Measurements from ENCODE around the gene MRAP. TPM values are rescaled to one million over a fixed set of nuclear protein-coding genes. Genes with fewer than 3 reads are reported as not detected.

Gene MRAP
- total RNA-seq, 1 experiment from 2014 or later: not detected

DNA sequence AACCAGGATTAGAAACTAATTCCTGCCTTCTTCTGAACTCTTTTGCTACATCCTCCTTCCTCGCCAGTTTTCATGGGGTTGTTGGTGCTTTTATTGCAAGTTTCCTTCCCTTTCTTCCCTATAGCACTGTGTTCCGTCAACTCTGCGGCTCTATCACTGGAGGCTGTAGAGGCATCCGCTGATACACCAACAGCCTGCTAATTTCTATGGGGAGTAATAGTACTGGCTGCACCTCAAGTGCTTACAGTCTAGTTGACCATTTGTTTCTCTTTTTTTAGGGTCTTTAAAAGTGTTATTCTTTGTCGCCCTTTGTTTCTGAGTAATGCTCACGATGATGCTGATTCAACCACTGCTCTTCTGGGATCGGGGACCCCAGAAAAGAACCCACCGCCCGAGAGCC, 20.6 kb upstream of the MRAP start:
- peaks cover 9% of the 10 kb centered on the region for H3K4me1 ChIP-seq (replicated peaks; ENCODE audit: insufficient read depth)
- peak overlapping the region; percentile 95 for H3K4me2 ChIP-seq
- peaks cover 12% of the 10 kb centered on the region for H3K79me2 ChIP-seq (ENCODE audit: low read depth)
- no peaks in the 10 kb centered on the region for H3K36me3 ChIP-seq (ENCODE audit: low read depth)
- H4K20me1 ChIP-seq (ENCODE audit: insufficient read depth): no peaks in the 10 kb centered on the region
- H3K4me3 ChIP-seq: peak overlapping the region; percentile 67
- BruUV-seq (replicated peaks): no TSS peak
- H3K27me3 ChIP-seq (ENCODE audit: insufficient read depth, low read depth): no peaks in the 10 kb centered on the region
- H3K9me3 ChIP-seq (ENCODE audit: insufficient read depth, low read depth): no peaks in the 10 kb centered on the region
- H3F3A ChIP-seq (ENCODE audit: insufficient read depth, low read depth): no peaks in the 10 kb centered on the region
- peak overlapping the region; percentile 75 for H2AFZ ChIP-seq
- H3K27ac ChIP-seq: no peak overlapping the region
- intact Hi-C loops (cut with micrococcal nuclease; ENCODE audit: unreplicated experiment): loop anchor here (5.0 kb wide), 1 partner anchor 324 kb away; no protein-coding TSS in a partner anchor
- no peaks in the 10 kb centered on the region for H3K9me2 ChIP-seq (ENCODE audit: insufficient read depth)
- ChIA-PET CTCF (no interaction called here), POLR2A (ENCODE audit: unreplicated experiment) (no interaction called here)
- TF ChIP-seq EZH2 (IDR thresholded peaks at IDR 0.05; ENCODE audit: low read depth): no peak
- TF ChIP-seq, protein P1, sequence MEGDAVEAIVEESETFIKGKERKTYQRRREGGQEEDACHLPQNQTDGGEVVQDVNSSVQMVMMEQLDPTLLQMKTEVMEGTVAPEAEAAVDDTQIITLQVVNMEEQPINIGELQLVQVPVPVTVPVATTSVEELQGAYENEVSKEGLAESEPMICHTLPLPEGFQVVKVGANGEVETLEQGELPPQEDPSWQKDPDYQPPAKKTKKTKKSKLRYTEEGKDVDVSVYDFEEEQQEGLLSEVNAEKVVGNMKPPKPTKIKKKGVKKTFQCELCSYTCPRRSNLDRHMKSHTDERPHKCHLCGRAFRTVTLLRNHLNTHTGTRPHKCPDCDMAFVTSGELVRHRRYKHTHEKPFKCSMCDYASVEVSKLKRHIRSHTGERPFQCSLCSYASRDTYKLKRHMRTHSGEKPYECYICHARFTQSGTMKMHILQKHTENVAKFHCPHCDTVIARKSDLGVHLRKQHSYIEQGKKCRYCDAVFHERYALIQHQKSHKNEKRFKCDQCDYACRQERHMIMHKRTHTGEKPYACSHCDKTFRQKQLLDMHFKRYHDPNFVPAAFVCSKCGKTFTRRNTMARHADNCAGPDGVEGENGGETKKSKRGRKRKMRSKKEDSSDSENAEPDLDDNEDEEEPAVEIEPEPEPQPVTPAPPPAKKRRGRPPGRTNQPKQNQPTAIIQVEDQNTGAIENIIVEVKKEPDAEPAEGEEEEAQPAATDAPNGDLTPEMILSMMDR (conservative IDR thresholded peaks at IDR 0.05): no peak
- no peak for DNase-seq

DNA sequence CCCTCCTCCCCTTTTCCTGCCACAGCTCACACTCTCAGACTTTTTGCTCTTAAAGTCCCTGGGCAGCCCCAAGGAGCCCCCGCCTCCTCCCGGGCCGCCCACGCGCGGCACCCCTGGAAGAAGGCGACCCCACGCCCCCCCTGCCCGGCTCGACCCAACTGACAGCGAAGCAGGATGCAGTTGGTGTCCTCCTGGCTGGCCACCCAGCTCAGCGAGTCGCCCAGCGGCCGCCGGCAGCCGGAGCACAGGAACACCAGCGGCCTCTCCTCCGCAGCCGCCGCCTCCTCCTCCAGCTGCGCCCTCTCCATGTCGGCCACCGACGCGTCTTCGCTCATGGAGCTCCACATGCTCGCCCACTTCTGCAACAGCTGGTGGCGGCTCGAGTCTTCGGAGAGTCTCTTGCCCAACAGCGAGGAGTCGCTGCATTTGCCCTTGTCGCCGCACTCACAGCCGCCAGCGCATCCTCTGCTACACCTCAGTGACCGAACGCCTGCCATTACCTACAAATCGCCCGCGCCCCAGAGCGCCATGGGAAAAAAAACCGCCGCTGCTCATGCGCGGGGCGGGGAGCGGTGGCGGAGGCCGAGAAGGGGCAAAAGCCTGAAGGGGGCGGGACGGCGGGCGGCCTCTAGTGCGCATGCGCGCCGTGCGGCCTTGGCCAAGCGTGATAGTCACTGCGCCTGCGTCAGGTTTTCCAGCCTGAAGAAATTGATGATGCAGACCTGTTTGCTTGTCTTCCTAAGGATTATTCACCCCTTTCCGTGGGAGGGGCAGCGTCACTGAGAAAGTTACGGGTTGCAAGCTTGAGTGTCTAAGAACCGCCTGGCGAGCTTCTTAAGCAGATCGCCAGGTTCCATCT, 19.9 kb upstream of the MRAP start, which contains the start of gene MIS18A:
TSS of gene MIS18A (minus strand) at position 532 of the 859 bp plus-strand sequence. CDS start at position 497, 35 bp downstream.
- Histone ChIP-seq H3K9me3 (ENCODE audit: insufficient read depth, low read depth) (no peaks in the 10 kb centered on the region), H3K27ac (no peak within 1 kb of the TSS), H3K27me3 (ENCODE audit: insufficient read depth, low read depth) (no peaks in the 10 kb centered on the region), H3K4me2 (peak within 1 kb of the TSS; percentile 95), H3K4me1 (replicated peaks; ENCODE audit: insufficient read depth) (peaks cover 9% of the 10 kb centered on the region), H2AFZ (peak within 1 kb of the TSS; percentile 80), H3K9me2 (ENCODE audit: insufficient read depth) (no peaks in the 10 kb centered on the region), H3K4me3 (peak within 1 kb of the TSS; percentile 67), H3F3A (ENCODE audit: insufficient read depth, low read depth) (no peaks in the 10 kb centered on the region), H4K20me1 (ENCODE audit: insufficient read depth) (no peaks in the 10 kb centered on the region), H3K79me2 (ENCODE audit: low read depth) (peaks cover 12% of the 10 kb centered on the region), H3K36me3 (ENCODE audit: low read depth) (no peaks in the 10 kb centered on the region)
- BruUV-seq (replicated peaks): no TSS peak
- ChIA-PET POLR2A (ENCODE audit: unreplicated experiment) (no interaction called here), CTCF (no interaction called here)
- peak; percentile 86 to 93 for DNase-seq
- no peak for TF ChIP-seq EZH2 (IDR thresholded peaks at IDR 0.05; ENCODE audit: low read depth)
- TF ChIP-seq, protein P1 (conservative IDR thresholded peaks at IDR 0.05): no peak
- intact Hi-C loops (cut with micrococcal nuclease; ENCODE audit: unreplicated experiment): loop anchor here (5.0 kb wide), 1 partner anchor 324 kb away; no protein-coding TSS in a partner anchor

DNA sequence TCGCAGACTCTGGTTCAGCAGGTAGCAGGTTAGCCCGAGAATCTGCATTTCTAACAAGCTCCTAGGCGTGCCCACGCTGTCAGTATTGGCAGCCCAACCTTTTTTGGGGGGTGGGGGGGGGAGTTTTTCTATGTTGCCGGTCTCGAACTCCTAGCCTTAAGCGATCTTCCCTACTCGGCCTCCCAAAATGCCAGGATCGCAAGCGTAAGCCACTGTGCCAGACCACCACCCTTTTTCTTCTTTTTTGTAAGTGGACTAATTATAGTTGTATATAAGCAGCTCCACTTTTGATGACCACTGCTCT, 19.3 kb upstream of the MRAP start:
- H3K79me2 ChIP-seq (ENCODE audit: low read depth): peaks cover 12% of the 10 kb centered on the region
- ChIA-PET CTCF (no interaction called here), POLR2A (ENCODE audit: unreplicated experiment) (no interaction called here)
- no peaks in the 10 kb centered on the region for H3K9me2 ChIP-seq (ENCODE audit: insufficient read depth)
- H3K27ac ChIP-seq: no peak overlapping the region
- intact Hi-C loops (cut with micrococcal nuclease; ENCODE audit: unreplicated experiment): loop anchor here (5.0 kb wide), 1 partner anchor 323 kb away; no protein-coding TSS in a partner anchor
- TF ChIP-seq EZH2 (IDR thresholded peaks at IDR 0.05; ENCODE audit: low read depth): no peak
- TF ChIP-seq, protein P1 (conservative IDR thresholded peaks at IDR 0.05): no peak
- no peaks in the 10 kb centered on the region for H3K36me3 ChIP-seq (ENCODE audit: low read depth)
- no peaks in the 10 kb centered on the region for H3K27me3 ChIP-seq (ENCODE audit: insufficient read depth, low read depth)
- H3K4me3 ChIP-seq: peak overlapping the region; percentile 67; the same call in 1 of the 2 replicates
- BruUV-seq (replicated peaks): TSS peak; percentile 87
- peak overlapping the region; percentile 95 for H3K4me2 ChIP-seq
- no peaks in the 10 kb centered on the region for H3K9me3 ChIP-seq (ENCODE audit: insufficient read depth, low read depth)
- H4K20me1 ChIP-seq (ENCODE audit: insufficient read depth): no peaks in the 10 kb centered on the region
- H3K4me1 ChIP-seq (replicated peaks; ENCODE audit: insufficient read depth): peaks cover 9% of the 10 kb centered on the region
- no peak for DNase-seq
- no peaks in the 10 kb centered on the region for H3F3A ChIP-seq (ENCODE audit: insufficient read depth, low read depth)
- peak overlapping the region; percentile 80 for H2AFZ ChIP-seq

Data from PC-9 (cell line).